SH-SY5Y (cell line): ENCODE data around the gene AASS.

Experiments
- GATA2 ChIP-seq: IDR thresholded peaks from 2 replicates; pipeline ENCODE4 v1.6.1; 2011; ENCODE audit warnings: mild to moderate bottlenecking, low read depth, low read length
- GATA3 ChIP-seq: IDR thresholded peaks from 2 replicates; pipeline ENCODE4 v1.6.1; 2011; ENCODE audit warnings: low read depth, mild to moderate bottlenecking, low read length, moderate library complexity

- no peak for TF ChIP-seq GATA3
- TF ChIP-seq GATA2 = no peak
These were observed 75.0 kb downstream of the AASS start for GRCh38 chr7:122068999-122069398.
